GM19035 (cell line): ENCODE measurements around the gene SYNDIG1.

Source experiments
- ATAC-seq: cut with Tn5 transposase; IDR thresholded peaks from one replicate; pipeline ENCODE4 v1.9.1; 2021; ENCODE audit not compliant: unreplicated experiment

The SYNDIG1 gene

DNA sequence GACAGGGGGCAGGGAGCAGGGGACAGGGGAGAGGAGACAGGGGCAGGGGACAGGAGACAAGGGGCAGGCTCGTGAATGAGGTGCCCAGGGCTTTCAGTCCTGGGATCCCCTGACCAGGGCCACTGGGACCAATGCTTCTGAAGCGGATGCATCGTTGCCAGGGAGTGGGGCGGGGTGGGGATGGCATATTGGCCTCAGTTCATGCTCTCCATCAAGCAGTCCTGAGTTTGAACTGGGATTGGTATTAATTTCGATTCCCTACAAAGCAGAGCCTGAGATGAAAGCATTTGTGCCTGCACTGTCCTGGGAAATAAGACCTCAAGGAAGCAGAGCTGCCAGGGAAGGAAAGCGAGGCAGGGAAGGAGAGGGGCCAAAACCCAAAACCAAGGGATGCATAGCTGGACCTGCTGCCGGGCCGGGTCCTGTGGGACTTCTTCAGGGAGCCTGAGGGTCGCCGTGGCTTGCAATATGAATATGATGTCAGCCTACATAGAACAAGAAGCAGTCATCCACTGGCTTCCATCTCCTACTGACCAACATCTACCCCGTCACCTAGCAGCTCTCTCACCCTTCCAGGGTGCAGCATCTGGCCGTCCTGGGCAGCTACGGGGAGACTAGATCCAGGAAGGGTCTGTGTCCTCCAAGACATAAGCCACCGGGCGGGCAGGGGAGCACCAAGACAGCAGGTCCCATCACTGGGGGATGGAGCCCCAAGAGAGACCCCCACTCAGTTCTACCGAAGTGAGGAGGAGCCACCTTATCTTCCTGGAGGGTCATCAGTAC, 233.3 kb downstream of the SYNDIG1 start:
- ATAC-seq = no peak

DNA sequence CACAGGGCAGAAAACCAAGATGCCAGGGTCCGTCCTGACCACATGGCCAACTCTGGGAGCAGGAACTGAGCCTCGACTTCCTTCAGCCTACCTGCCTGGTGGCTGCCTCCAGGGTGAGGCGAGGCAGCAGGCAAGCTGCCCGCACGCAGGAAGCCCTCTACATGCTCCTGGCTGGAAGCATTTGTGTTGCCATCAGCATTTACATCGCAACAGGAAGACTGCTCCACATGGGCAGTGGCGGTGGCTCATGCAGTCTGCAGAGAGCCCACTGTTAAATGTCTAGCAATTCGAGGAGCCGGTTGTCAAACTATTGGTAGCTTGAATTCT, 233.8 kb downstream of the SYNDIG1 start:
- ATAC-seq = no peak

DNA sequence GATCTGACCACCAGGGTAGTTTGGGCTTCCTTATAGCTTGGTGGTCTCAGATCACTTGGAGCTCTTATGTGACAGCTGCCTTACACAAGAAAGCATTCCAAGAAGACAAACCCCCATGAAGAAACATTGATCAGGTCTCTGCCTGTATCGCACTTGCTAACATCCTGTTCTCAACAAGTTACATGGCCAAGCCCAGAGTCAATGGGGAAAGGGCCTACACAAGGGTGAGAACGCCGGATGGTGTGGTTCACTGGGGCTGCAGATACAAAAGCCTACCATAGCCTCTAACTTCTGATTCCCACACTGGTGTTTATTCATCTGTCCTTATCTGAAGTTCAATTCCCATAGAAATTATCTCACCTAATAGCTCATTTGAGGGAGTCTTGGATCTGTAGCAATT, 235.5 kb downstream of the SYNDIG1 start:
- ATAC-seq = no peak

DNA sequence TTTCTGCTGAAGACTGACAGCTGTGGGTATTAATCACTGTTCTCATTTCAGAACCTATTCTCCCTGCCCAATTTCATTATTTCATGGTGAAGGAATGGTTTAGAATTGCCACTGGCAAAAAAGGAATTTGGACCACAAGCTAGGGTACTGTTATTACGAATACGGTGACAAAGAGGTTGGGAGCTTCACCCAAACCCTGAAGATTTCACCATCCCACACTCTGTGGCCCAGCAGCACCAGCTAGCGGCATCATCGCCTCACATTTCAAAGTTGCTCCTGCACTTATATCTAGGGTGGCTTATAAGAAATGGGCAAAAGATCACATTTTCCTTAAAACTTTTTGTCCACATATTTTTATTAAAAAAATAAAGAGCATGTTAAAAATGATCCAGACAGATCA, 236.1 kb downstream of the SYNDIG1 start:
- ATAC-seq = no peak

DNA sequence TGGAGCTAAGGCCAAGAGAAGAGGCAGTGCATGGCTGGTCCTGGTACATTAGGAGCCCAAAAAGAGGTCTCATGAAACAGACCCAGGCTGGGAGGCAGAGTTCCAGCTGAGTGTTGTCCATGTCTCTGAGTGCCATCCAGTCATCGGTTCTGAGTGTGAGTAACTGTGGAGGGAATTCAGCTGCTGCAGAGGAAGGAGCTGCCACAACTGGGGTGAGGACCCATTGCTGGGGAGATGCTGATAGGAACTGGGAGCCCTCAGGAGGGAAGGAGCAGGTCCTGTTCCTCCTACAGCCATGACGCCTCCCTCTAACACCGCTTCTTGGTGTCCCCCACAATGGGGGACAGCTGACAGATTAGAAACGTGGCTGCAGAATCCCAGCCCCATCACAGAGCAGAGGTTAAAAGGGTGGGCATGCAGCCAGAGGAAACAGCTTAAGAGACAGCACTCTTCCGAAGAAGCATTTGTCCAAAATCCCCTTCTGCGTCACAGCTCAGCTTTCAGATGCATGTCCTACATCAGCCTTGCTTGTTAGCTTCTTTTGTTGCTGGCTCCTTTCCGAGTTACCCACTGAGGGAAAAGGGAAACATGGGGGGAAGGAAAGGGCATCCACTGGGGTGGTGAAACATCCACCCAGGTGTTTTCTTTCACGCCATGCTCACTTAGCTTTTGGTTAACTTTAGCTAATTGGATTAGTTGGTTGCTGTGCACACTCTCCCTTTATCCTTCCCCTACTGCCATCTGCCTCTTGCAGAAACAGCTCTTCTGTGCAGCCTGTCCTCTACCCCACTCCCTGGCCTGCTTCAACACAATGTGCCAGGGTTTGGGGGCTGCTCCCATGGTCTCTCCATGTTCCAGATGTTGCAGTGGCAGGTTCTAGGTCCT, 239.2 kb downstream of the SYNDIG1 start:
- ATAC-seq = no peak
